HG03139 (cell line): ENCODE measurements around the gene MPV17.
"Not testable (repeated sequence)": the region's sequence is repeated elsewhere in the genome, so short reads cannot be mapped to it uniquely, and the experiment has no call there.

Source experiments
- ATAC-seq: cut with Tn5 transposase; IDR thresholded peaks from one replicate; pipeline ENCODE4 v1.9.1; 2021; ENCODE audit not compliant: unreplicated experiment

The MPV17 gene

GRCh38 chr2:27300606-27301005 is 22.3 kb downstream of the MPV17 start:
- not testable (repeated sequence) for ATAC-seq

- ATAC-seq: no peak
Measured at GRCh38 chr2:27298391-27299080, 24.4 kb downstream of the MPV17 start.

GRCh38 chr2:27297195-27297594 is 25.7 kb downstream of the MPV17 start:
- no peak for ATAC-seq

GRCh38 chr2:27296481-27296880 is 26.4 kb downstream of the MPV17 start:
- ATAC-seq: no peak

GRCh38 chr2:27294928-27295327 is 28.0 kb downstream of the MPV17 start:
- no peak for ATAC-seq

GRCh38 chr2:27291865-27292264 is 31.0 kb downstream of the MPV17 start:
- ATAC-seq: no peak

- no peak for ATAC-seq
Measured at GRCh38 chr2:27290549-27290948, 32.3 kb downstream of the MPV17 start.

GRCh38 chr2:27288610-27289009 is 34.3 kb downstream of the MPV17 start:
- no peak for ATAC-seq

- ATAC-seq: no peak
Measured at GRCh38 chr2:27285481-27285880, 37.4 kb downstream of the MPV17 start.

- ATAC-seq: no peak
Measured at GRCh38 chr2:27284996-27285395, 37.9 kb downstream of the MPV17 start.

GRCh38 chr2:27282892-27283291 is 40.0 kb downstream of the MPV17 start:
- ATAC-seq: no peak

GRCh38 chr2:27281855-27282559 is 40.9 kb downstream of the MPV17 start, which contains the start of gene TRIM54:
TRIM54 (plus strand) TSS chr2:27282429; CDS start chr2:27282732, 303 bp downstream.
- no peak for ATAC-seq

- no peak for ATAC-seq
Measured at GRCh38 chr2:27281442-27281841, 41.5 kb downstream of the MPV17 start.

- no peak for ATAC-seq
Measured at GRCh38 chr2:27280826-27281225, 42.1 kb downstream of the MPV17 start.

- ATAC-seq: no peak
Measured at GRCh38 chr2:27278010-27278409, 44.9 kb downstream of the MPV17 start.

GRCh38 chr2:27275211-27276150 is 47.4 kb downstream of the MPV17 start, which contains the start of gene DNAJC5G:
DNAJC5G (plus strand) TSS chr2:27275433; CDS start chr2:27276729, 1,296 bp downstream.
- ATAC-seq: no peak

- ATAC-seq: not testable (repeated sequence)
Measured at GRCh38 chr2:27272537-27273522, 50.1 kb downstream of the MPV17 start.

- no peak for ATAC-seq
Measured at GRCh38 chr2:27271631-27272340, 51.1 kb downstream of the MPV17 start.

GRCh38 chr2:27270670-27271069 is 52.2 kb downstream of the MPV17 start:
- no peak for ATAC-seq
